H1 (cell line): ENCODE results near the gene KRTAP10-2. TPM values are rescaled to one million over a fixed set of nuclear protein-coding genes. Genes with fewer than 3 reads are reported as not detected.

Experiments
- CREB1 ChIP-seq: IDR thresholded peaks from 2 replicates; pipeline ENCODE4 v1.6.1; 2012; ENCODE audit warnings: inconsistent platforms
- CTBP2 ChIP-seq: IDR thresholded peaks from 2 replicates; pipeline ENCODE4 v1.7.0; 2011; ENCODE audit warnings: borderline replicate concordance, mild to moderate bottlenecking, moderate library complexity, mixed read lengths, low read length; ENCODE audit not compliant: insufficient read depth, insufficient read length
- KDM5A ChIP-seq: fragments of 200-600 bp; IDR thresholded peaks from 2 replicates; pipeline ENCODE4 v1.7.1; 2012; ENCODE audit warnings: mild to moderate bottlenecking, low read length, inconsistent platforms, mixed read lengths
- RFX5 ChIP-seq: IDR thresholded peaks from 2 replicates; pipeline ENCODE4 v1.6.1; 2011; ENCODE audit warnings: low read depth, low read length, improper control_type of control experiment, borderline replicate concordance
- SIX5 ChIP-seq: IDR thresholded peaks from 2 replicates; pipeline ENCODE4 v1.6.1; 2011; ENCODE audit warnings: mild to moderate bottlenecking, low read depth, low read length
- TAF7 ChIP-seq: optimal IDR thresholded peaks from 2 replicates; pipeline ENCODE3; 2011; ENCODE audit warnings: low read depth, mild to moderate bottlenecking, inconsistent platforms, low read length, moderate library complexity, borderline replicate concordance
- polyA plus RNA-seq, 7 experiments: library from polyadenylated mRNA; depleted of rRNA in 3 of 7; stranded (reverse) in 5 of 7; unstranded in 2 of 7; fragments of >200 nt in 5 of 7; fragments of 200-250 nt in 2 of 7; gene quantifications; 1 replicate in 5 of 7; 2 replicates in 1 of 7; 4 replicates in 1 of 7; pipeline versions ENCODE4 v1.2.1 to v1.2.3, GENCODE V29; 2011 to 2013; ENCODE audit warnings: missing spikeins in 2 of 7, mixed read lengths in 2 of 7
- total RNA-seq: library from RNA; stranded (reverse); fragmentation: NEBNext Ultra II Directional; extraction: Animal tissue kit (Norgen Biotek cat#: 25700); gene quantifications from 2 replicates; pipeline ENCODE4 v1.2.1, GENCODE V29; 2021
- TF ChIP-seq, protein P1 (sequence below): fragments of 300-600 bp; sonication (generic); IDR thresholded peaks from 2 replicates; pipeline ENCODE4 v1.7.1; 2012; ENCODE audit warnings: low read length, moderate library complexity, mild to moderate bottlenecking, inconsistent platforms; ENCODE audit not compliant: insufficient replicate concordance
- TF ChIP-seq, protein P2 (sequence below): IDR thresholded peaks from 2 replicates; pipeline ENCODE4 v1.6.1; 2012; ENCODE audit warnings: low read length, inconsistent platforms

KRTAP10-2 gene
- total and polyA plus RNA-seq, 2 of the 8 experiments (the other 6 are each of a cell fraction or from before 2014, with no cell fraction given): 0.11 TPM; not detected in 1

DNA sequence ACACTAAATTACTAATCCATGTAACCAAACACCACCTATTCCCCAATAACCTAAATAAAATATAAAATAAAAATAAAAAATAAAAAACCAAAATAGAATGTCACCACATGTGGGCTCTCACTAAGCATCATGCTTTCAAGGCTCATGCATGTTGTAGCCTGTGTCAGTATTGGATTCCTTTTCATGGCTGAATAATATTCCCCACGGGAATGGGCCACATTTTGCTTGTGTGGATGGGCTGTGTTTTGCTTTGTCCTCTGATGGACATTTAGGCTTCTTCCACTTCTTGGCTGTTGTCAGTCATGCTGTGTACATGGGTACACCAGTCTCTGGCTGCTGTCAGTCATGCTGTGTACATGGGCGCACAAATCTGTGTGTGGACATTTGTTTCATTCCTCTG, 37.8 kb upstream of the KRTAP10-2 start (continued):
- TF ChIP-seq SIX5: no peak
- no peak for TF ChIP-seq RFX5
- TF ChIP-seq TAF7: no peak
- no peak for TF ChIP-seq CREB1
- TF ChIP-seq, protein P1, sequence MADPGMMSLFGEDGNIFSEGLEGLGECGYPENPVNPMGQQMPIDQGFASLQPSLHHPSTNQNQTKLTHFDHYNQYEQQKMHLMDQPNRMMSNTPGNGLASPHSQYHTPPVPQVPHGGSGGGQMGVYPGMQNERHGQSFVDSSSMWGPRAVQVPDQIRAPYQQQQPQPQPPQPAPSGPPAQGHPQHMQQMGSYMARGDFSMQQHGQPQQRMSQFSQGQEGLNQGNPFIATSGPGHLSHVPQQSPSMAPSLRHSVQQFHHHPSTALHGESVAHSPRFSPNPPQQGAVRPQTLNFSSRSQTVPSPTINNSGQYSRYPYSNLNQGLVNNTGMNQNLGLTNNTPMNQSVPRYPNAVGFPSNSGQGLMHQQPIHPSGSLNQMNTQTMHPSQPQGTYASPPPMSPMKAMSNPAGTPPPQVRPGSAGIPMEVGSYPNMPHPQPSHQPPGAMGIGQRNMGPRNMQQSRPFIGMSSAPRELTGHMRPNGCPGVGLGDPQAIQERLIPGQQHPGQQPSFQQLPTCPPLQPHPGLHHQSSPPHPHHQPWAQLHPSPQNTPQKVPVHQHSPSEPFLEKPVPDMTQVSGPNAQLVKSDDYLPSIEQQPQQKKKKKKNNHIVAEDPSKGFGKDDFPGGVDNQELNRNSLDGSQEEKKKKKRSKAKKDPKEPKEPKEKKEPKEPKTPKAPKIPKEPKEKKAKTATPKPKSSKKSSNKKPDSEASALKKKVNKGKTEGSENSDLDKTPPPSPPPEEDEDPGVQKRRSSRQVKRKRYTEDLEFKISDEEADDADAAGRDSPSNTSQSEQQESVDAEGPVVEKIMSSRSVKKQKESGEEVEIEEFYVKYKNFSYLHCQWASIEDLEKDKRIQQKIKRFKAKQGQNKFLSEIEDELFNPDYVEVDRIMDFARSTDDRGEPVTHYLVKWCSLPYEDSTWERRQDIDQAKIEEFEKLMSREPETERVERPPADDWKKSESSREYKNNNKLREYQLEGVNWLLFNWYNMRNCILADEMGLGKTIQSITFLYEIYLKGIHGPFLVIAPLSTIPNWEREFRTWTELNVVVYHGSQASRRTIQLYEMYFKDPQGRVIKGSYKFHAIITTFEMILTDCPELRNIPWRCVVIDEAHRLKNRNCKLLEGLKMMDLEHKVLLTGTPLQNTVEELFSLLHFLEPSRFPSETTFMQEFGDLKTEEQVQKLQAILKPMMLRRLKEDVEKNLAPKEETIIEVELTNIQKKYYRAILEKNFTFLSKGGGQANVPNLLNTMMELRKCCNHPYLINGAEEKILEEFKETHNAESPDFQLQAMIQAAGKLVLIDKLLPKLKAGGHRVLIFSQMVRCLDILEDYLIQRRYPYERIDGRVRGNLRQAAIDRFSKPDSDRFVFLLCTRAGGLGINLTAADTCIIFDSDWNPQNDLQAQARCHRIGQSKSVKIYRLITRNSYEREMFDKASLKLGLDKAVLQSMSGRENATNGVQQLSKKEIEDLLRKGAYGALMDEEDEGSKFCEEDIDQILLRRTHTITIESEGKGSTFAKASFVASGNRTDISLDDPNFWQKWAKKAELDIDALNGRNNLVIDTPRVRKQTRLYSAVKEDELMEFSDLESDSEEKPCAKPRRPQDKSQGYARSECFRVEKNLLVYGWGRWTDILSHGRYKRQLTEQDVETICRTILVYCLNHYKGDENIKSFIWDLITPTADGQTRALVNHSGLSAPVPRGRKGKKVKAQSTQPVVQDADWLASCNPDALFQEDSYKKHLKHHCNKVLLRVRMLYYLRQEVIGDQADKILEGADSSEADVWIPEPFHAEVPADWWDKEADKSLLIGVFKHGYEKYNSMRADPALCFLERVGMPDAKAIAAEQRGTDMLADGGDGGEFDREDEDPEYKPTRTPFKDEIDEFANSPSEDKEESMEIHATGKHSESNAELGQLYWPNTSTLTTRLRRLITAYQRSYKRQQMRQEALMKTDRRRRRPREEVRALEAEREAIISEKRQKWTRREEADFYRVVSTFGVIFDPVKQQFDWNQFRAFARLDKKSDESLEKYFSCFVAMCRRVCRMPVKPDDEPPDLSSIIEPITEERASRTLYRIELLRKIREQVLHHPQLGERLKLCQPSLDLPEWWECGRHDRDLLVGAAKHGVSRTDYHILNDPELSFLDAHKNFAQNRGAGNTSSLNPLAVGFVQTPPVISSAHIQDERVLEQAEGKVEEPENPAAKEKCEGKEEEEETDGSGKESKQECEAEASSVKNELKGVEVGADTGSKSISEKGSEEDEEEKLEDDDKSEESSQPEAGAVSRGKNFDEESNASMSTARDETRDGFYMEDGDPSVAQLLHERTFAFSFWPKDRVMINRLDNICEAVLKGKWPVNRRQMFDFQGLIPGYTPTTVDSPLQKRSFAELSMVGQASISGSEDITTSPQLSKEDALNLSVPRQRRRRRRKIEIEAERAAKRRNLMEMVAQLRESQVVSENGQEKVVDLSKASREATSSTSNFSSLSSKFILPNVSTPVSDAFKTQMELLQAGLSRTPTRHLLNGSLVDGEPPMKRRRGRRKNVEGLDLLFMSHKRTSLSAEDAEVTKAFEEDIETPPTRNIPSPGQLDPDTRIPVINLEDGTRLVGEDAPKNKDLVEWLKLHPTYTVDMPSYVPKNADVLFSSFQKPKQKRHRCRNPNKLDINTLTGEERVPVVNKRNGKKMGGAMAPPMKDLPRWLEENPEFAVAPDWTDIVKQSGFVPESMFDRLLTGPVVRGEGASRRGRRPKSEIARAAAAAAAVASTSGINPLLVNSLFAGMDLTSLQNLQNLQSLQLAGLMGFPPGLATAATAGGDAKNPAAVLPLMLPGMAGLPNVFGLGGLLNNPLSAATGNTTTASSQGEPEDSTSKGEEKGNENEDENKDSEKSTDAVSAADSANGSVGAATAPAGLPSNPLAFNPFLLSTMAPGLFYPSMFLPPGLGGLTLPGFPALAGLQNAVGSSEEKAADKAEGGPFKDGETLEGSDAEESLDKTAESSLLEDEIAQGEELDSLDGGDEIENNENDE: no peak
- TF ChIP-seq, protein P2, sequence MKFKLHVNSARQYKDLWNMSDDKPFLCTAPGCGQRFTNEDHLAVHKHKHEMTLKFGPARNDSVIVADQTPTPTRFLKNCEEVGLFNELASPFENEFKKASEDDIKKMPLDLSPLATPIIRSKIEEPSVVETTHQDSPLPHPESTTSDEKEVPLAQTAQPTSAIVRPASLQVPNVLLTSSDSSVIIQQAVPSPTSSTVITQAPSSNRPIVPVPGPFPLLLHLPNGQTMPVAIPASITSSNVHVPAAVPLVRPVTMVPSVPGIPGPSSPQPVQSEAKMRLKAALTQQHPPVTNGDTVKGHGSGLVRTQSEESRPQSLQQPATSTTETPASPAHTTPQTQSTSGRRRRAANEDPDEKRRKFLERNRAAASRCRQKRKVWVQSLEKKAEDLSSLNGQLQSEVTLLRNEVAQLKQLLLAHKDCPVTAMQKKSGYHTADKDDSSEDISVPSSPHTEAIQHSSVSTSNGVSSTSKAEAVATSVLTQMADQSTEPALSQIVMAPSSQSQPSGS: no peak
- no peak for TF ChIP-seq CTBP2
- TF ChIP-seq KDM5A: no peak
